Loucy (cell line): ENCODE measurements around the gene GP1BA.

Experiments
- EZH2phosphoT487 ChIP-seq: fragments of 200-600 bp; IDR thresholded peaks from 2 replicates; pipeline ENCODE4 v1.6.1; 2018; ENCODE audit warnings: antibody characterized with exemption, mild to moderate bottlenecking, moderate library complexity, borderline replicate concordance
- TF ChIP-seq, protein P1 (sequence below): fragments of 200-600 bp; sonication (generic); conservative IDR thresholded peaks from 2 replicates; pipeline ENCODE4 v1.5.1; 2014; ENCODE audit warnings: mild to moderate bottlenecking, antibody characterized with exemption, low read length

DNA sequence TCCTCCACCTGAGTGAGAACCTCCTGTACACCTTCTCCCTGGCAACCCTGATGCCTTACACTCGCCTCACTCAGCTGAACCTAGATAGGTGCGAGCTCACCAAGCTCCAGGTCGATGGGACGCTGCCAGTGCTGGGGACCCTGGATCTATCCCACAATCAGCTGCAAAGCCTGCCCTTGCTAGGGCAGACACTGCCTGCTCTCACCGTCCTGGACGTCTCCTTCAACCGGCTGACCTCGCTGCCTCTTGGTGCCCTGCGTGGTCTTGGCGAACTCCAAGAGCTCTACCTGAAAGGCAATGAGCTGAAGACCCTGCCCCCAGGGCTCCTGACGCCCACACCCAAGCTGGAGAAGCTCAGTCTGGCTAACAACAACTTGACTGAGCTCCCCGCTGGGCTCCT, 679 bp downstream of the GP1BA start:
- TF ChIP-seq, protein P1, sequence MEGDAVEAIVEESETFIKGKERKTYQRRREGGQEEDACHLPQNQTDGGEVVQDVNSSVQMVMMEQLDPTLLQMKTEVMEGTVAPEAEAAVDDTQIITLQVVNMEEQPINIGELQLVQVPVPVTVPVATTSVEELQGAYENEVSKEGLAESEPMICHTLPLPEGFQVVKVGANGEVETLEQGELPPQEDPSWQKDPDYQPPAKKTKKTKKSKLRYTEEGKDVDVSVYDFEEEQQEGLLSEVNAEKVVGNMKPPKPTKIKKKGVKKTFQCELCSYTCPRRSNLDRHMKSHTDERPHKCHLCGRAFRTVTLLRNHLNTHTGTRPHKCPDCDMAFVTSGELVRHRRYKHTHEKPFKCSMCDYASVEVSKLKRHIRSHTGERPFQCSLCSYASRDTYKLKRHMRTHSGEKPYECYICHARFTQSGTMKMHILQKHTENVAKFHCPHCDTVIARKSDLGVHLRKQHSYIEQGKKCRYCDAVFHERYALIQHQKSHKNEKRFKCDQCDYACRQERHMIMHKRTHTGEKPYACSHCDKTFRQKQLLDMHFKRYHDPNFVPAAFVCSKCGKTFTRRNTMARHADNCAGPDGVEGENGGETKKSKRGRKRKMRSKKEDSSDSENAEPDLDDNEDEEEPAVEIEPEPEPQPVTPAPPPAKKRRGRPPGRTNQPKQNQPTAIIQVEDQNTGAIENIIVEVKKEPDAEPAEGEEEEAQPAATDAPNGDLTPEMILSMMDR = no peak
- TF ChIP-seq EZH2phosphoT487 = no peak
